ES-I3 (cell line): ENCODE measurements around the gene USP6.

ENCODE experiments used
- H3K36me3 ChIP-seq: 2 replicates; pipeline ENCODE4 v1.6.1; 2013; ENCODE audit warnings: mild to moderate bottlenecking, low read length, control low read depth, moderate library complexity; ENCODE audit not compliant: insufficient read depth
- H3K4me1 ChIP-seq: 2 replicates; pipeline ENCODE4 v1.6.1; 2013; ENCODE audit warnings: mild to moderate bottlenecking, control low read depth, low read length; ENCODE audit not compliant: insufficient read depth
- H3K9ac ChIP-seq: 2 replicates; pipeline ENCODE4 v1.6.1; 2013; ENCODE audit warnings: low read depth, mild to moderate bottlenecking, low read length, moderate library complexity
- H3K9me3 ChIP-seq: 2 replicates; pipeline ENCODE4 v1.6.1; 2013; ENCODE audit warnings: mild to moderate bottlenecking, low read length, moderate library complexity; ENCODE audit not compliant: control insufficient read depth, insufficient read depth

The USP6 gene

GRCh38 chr17:5182597-5183409 is 67.0 kb downstream of the USP6 start:
- H3K9me3 ChIP-seq, result peaks cover 81% of the 10 kb centered on the region
- H3K36me3 ChIP-seq, result peaks cover 37% of the 10 kb centered on the region
- H3K9ac ChIP-seq, result no peak overlapping the region
- H3K4me1 ChIP-seq, result no peaks in the 10 kb centered on the region

- Histone ChIP-seq H3K9ac (no peak overlapping the region), H3K36me3 (peaks cover 41% of the 10 kb centered on the region), H3K9me3 (peaks cover 86% of the 10 kb centered on the region), H3K4me1 (no peaks in the 10 kb centered on the region)
These were observed 67.6 kb downstream of the USP6 start for GRCh38 chr17:5183410-5183793.

GRCh38 chr17:5184288-5184687 is 68.5 kb downstream of the USP6 start:
- Histone ChIP-seq H3K9me3 (peaks cover 85% of the 10 kb centered on the region), H3K9ac (no peak overlapping the region), H3K4me1 (no peaks in the 10 kb centered on the region), H3K36me3 (peaks cover 39% of the 10 kb centered on the region)

- H3K36me3 ChIP-seq, result peaks cover 24% of the 10 kb centered on the region
- H3K9me3 ChIP-seq, result peaks cover 30% of the 10 kb centered on the region
- peak within 1 kb of the TSS; percentile 92 for H3K9ac ChIP-seq
- 0 out of 2 replicates have a peak, but pooled peaks cover 3% of the 10 kb centered on the region for H3K4me1 ChIP-seq
These were observed 75.9 kb downstream of the USP6 start, which contains the start of gene ZNF594 for GRCh38 chr17:5191541-5192417. TSS of gene ZNF594 (minus strand) at chr17:5191868. CDS start at chr17:5184256, 7,612 bp downstream.

DNA sequence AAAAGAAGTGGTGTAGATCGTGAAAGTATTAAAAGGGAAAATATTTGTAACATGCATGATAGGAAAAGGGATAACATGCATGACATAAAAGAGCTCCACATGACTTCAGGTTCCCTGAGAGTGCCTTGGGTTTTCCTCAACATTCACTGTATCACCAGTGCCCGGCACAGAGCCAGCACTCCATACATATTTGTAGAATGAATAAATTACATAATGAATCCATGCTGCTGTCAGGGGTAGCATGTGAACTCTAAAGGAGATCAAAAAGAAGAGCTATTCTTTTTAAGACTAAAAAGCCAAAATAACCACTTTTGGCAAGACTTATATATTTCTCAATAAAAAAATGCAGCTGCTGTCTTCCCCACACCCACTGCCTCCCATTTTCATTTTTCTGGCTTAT is 78.5 kb downstream of the USP6 start:
- Histone ChIP-seq H3K4me1 (0 out of 2 replicates have a peak, but pooled peaks cover 3% of the 10 kb centered on the region), H3K9ac (no peak overlapping the region), H3K36me3 (peaks cover 11% of the 10 kb centered on the region), H3K9me3 (peaks cover 13% of the 10 kb centered on the region; the same call in 1 of the 2 replicates)

- no peak overlapping the region for H3K9ac ChIP-seq
- H3K9me3 ChIP-seq, result no peaks in the 10 kb centered on the region
- no peaks in the 10 kb centered on the region for H3K4me1 ChIP-seq
- no peaks in the 10 kb centered on the region for H3K36me3 ChIP-seq
These were observed 82.6 kb downstream of the USP6 start for GRCh38 chr17:5198472-5198871.

GRCh38 chr17:5200360-5200759 is 84.5 kb downstream of the USP6 start:
- no peak overlapping the region for H3K9ac ChIP-seq
- no peaks in the 10 kb centered on the region for H3K9me3 ChIP-seq
- H3K4me1 ChIP-seq, result no peaks in the 10 kb centered on the region
- no peaks in the 10 kb centered on the region for H3K36me3 ChIP-seq

- Histone ChIP-seq H3K9ac (no peak overlapping the region), H3K4me1 (no peaks in the 10 kb centered on the region)
These were observed 85.2 kb downstream of the USP6 start for GRCh38 chr17:5201011-5201410.

GRCh38 chr17:5203178-5203907 is 87.5 kb downstream of the USP6 start:
- H3K9me3 ChIP-seq, result no peaks in the 10 kb centered on the region
- no peak overlapping the region for H3K9ac ChIP-seq
- H3K4me1 ChIP-seq, result no peaks in the 10 kb centered on the region
- no peaks in the 10 kb centered on the region for H3K36me3 ChIP-seq

More at GRCh38 chr17:5201011-5201410, 85.2 kb downstream of the USP6 start:
- no peaks in the 10 kb centered on the region for H3K36me3 ChIP-seq
- no peaks in the 10 kb centered on the region for H3K9me3 ChIP-seq

DNA sequence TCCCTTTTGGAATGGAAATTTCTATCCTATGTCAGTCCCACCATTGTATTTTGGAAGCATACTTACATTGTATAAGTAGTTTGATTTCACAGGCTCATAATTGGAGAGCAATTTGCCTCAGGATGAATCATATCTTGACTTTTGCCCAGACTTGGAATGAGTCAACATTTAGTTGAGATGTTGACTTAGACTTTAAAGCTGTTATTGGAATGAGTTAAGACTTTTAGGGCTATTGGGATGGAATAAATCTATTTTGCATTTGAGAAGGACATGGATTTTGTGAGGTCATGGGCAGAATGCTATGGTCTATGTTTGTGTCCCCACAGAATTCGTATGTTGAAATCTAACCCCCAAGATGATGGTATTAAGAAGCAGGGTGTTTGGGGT is 88.1 kb downstream of the USP6 start:
- no peaks in the 10 kb centered on the region for H3K36me3 ChIP-seq
- no peaks in the 10 kb centered on the region for H3K9me3 ChIP-seq
- H3K9ac ChIP-seq, result no peak overlapping the region
- H3K4me1 ChIP-seq, result no peaks in the 10 kb centered on the region

- Histone ChIP-seq H3K9me3 (no peaks in the 10 kb centered on the region), H3K9ac (no peak overlapping the region), H3K4me1 (no peaks in the 10 kb centered on the region), H3K36me3 (no peaks in the 10 kb centered on the region)
These were observed 93.6 kb downstream of the USP6 start for GRCh38 chr17:5209396-5209795.

- no peaks in the 10 kb centered on the region for H3K4me1 ChIP-seq
- no peak overlapping the region for H3K9ac ChIP-seq
- no peaks in the 10 kb centered on the region for H3K36me3 ChIP-seq
- H3K9me3 ChIP-seq, result no peaks in the 10 kb centered on the region
These were observed 94.3 kb downstream of the USP6 start for GRCh38 chr17:5210091-5210490.

- no peak overlapping the region for H3K9ac ChIP-seq
- no peaks in the 10 kb centered on the region for H3K36me3 ChIP-seq
- no peaks in the 10 kb centered on the region for H3K4me1 ChIP-seq
- no peaks in the 10 kb centered on the region for H3K9me3 ChIP-seq
These were observed 94.9 kb downstream of the USP6 start for GRCh38 chr17:5210614-5211252.

- Histone ChIP-seq H3K4me1 (no peaks in the 10 kb centered on the region), H3K9me3 (no peaks in the 10 kb centered on the region), H3K36me3 (no peaks in the 10 kb centered on the region), H3K9ac (no peak overlapping the region)
These were observed 95.6 kb downstream of the USP6 start for GRCh38 chr17:5211458-5211857.
